Ectodermal cell (in vitro differentiated cells): ENCODE measurements around the gene ALG2.

Experiments
- H3K27ac ChIP-seq: 2 replicates; pipeline ENCODE4 v1.7.0; 2013; ENCODE audit warnings: mild to moderate bottlenecking, low read depth, low read length; ENCODE audit not compliant: insufficient read depth, poor library complexity, severe bottlenecking
- H3K27me3 ChIP-seq: 2 replicates; pipeline ENCODE4 v1.7.0; 2013; ENCODE audit warnings: mild to moderate bottlenecking, low read length; ENCODE audit not compliant: insufficient read depth, control insufficient read depth, poor library complexity, severe bottlenecking
- H3K36me3 ChIP-seq: one replicate; pipeline ENCODE4 v1.7.0; 2013; ENCODE audit warnings: low read length; ENCODE audit not compliant: control insufficient read depth, insufficient read depth
- H3K4me1 ChIP-seq: one replicate; pipeline ENCODE4 v1.7.0; 2013; ENCODE audit warnings: low read length; ENCODE audit not compliant: control insufficient read depth, insufficient read depth
- H3K4me3 ChIP-seq: 2 replicates; pipeline ENCODE4 v1.7.0; 2013; ENCODE audit warnings: low read depth, low read length, control low read depth; ENCODE audit not compliant: insufficient read depth
- H3K9me3 ChIP-seq: 2 replicates; pipeline ENCODE4 v1.7.0; 2013; ENCODE audit warnings: mild to moderate bottlenecking, low read length, moderate library complexity; ENCODE audit not compliant: control insufficient read depth
- WGBS, 2 experiments: methylation state at CpG; one replicate each; pipeline ENCODE4 v1.1.7; 2013; ENCODE audit warnings: missing lambda C conversion rate in 2 of 2; 5-methylcytosine and 5-hydroxymethylcytosine counted together

The ALG2 gene

DNA sequence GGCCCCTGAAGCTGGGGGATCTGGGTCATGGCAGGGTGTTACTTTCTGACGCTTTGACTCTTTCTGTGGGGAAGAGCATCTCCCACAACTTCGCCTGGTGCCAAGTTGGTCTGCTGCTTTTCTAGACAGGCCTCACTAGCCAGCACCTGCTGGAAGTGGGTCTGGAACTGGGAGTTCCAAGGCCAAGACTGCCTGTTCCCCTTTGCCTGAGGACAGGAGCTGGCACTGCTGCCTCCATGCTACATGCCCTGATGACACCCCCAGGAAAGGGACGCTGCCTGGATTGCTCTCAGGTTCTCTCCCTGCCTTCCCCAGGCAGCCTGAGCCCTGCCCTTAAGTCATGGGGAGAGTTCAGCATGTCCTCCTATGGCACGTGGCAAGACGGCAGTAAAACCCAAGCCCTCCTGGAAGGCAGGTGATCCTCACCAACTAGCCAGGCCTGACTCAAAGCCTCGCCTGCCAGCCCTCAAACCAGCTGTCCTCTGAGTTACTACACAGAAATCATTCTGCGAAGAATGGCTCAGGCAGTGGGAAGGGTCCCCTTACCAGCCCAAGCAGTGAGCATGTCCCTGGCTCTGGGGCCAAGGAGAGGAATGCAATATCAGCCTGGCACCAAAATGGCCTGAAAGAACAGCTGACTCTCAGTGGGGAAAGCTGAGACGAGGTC, 36.1 kb upstream of the ALG2 start:
- WGBS, 2 experiments, result 93% methylated on average over 8 of the region's 8 CpGs
- Histone ChIP-seq H3K4me3 (no peak overlapping the region), H3K9me3 (no peaks in the 10 kb centered on the region), H3K4me1 (no peaks in the 10 kb centered on the region), H3K27me3 (no peaks in the 10 kb centered on the region), H3K27ac (no peak overlapping the region), H3K36me3 (no peaks in the 10 kb centered on the region)

- Histone ChIP-seq H3K4me3 (no peak overlapping the region), H3K36me3 (no peaks in the 10 kb centered on the region), H3K27ac (no peak overlapping the region), H3K4me1 (no peaks in the 10 kb centered on the region), H3K9me3 (no peaks in the 10 kb centered on the region), H3K27me3 (no peaks in the 10 kb centered on the region)
- 94 to 100% methylated on average over 1 of the region's 1 CpG for WGBS, 2 experiments
Observed at GRCh38 chr9:99255651-99256050, 33.9 kb upstream of the ALG2 start.

- H3K4me1 ChIP-seq, result no peaks in the 10 kb centered on the region
- WGBS, 2 experiments, result 88 to 91% methylated on average over 15 of the region's 15 CpGs
- no peak overlapping the region for H3K27ac ChIP-seq
- H3K4me3 ChIP-seq, result no peak overlapping the region
- H3K36me3 ChIP-seq, result no peaks in the 10 kb centered on the region
- H3K27me3 ChIP-seq, result no peaks in the 10 kb centered on the region
- H3K9me3 ChIP-seq, result no peaks in the 10 kb centered on the region
Observed at GRCh38 chr9:99253772-99254431, 32.2 kb upstream of the ALG2 start.

GRCh38 chr9:99253134-99253533, 31.4 kb upstream of the ALG2 start:
- H3K27ac ChIP-seq, result no peak overlapping the region
- no peaks in the 10 kb centered on the region for H3K4me1 ChIP-seq
- no peak overlapping the region for H3K4me3 ChIP-seq
- H3K36me3 ChIP-seq, result no peaks in the 10 kb centered on the region
- H3K9me3 ChIP-seq, result no peaks in the 10 kb centered on the region
- WGBS, 2 experiments, result 90 to 97% methylated on average over 2 of the region's 2 CpGs
- no peaks in the 10 kb centered on the region for H3K27me3 ChIP-seq

DNA sequence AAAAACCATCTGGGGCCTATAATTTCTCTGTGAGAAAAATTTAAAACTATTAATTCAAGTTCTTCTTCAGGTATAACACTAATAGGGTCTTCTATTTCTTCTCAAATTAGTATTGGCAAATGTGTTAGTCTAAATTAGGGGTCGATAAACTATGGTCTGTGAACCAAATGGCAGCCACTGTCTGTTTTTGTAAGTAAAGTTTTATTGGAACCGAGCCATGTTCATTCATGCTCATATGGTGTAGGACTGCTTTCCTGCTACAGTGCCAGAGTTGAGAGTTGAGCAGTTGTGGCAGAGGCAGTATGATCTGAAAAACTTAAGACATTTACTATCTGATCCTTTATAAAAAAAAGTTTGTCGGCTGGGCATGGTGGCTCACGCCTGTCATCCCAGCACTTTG, 29.4 kb upstream of the ALG2 start:
- H3K4me3 ChIP-seq, result no peak overlapping the region
- H3K4me1 ChIP-seq, result no peaks in the 10 kb centered on the region
- no peak overlapping the region for H3K27ac ChIP-seq
- WGBS, 2 experiments, result 94 to 96% methylated on average over 4 of the region's 4 CpGs
- no peaks in the 10 kb centered on the region for H3K36me3 ChIP-seq
- no peaks in the 10 kb centered on the region for H3K27me3 ChIP-seq
- H3K9me3 ChIP-seq, result no peaks in the 10 kb centered on the region

DNA sequence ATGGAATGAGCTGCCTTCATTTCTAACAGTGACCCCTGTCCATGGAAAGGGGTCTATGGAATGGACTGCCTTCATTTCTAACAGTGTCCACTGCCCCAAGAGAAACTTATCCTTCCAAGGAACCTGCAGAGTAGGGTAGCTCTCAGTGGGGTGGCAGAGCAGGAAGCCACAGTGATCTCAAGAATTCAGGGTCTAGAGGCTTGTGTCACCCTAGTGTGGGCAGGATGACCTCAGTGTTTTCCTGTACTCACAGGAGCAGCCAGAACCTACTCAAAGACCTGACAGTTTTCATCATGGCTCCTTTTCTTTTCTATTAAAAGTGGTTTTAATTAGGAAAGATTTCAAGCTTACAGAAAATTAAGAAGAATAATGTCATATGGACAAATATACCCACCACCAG, 27.9 kb upstream of the ALG2 start:
- Histone ChIP-seq H3K27me3 (no peaks in the 10 kb centered on the region), H3K36me3 (no peaks in the 10 kb centered on the region), H3K9me3 (no peaks in the 10 kb centered on the region), H3K4me3 (no peak overlapping the region), H3K27ac (no peak overlapping the region), H3K4me1 (no peaks in the 10 kb centered on the region)

DNA sequence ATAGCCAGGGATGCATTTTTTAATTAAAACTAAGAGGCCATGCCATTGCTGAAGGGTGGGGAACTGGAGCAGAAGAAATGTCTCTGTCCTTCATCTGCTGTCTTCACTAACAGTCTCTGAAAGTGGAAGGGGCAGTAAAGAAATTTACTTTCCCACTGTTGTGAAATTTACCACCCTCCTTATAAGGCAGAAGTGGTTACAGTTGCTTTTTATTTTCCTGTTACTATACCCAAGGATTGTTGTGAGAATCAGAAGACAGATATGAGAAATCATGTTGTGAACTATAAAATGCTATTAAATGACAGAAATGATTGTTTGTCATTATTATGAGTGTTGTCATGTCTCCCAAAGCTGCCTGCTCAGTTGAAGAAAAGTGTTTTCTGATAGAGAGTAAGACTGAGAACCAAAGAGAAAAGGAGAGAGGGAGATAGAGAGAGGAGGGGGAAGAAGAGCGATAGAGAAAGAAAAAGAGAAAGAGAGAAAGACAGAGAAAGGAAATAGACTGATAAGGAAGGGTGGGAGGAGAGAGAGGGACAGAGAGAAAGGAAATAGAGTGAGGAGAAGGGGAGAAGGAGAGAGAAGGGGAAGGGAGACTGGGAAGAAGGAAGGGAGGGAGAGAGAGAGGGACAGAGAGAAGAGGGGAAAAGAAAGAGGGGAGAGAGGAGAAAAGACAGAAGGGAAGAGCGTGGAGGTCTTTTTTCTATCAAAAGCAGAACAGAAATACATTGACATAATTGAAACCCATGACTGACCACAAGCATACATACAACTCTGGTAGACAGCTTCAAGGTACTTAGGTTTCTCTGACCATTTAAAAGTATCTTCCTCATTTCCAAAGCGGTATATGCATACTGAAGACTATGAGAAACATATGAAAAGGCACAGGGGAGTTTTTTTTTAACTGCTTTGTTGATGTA, 22.9 kb upstream of the ALG2 start:
- Histone ChIP-seq H3K27me3 (no peaks in the 10 kb centered on the region), H3K36me3 (no peaks in the 10 kb centered on the region), H3K27ac (no peak overlapping the region), H3K4me3 (no peak overlapping the region), H3K4me1 (no peaks in the 10 kb centered on the region), H3K9me3 (no peaks in the 10 kb centered on the region)
- WGBS, 2 experiments, result 82 to 95% methylated on average over 2 to 3 of the region's 3 CpGs

GRCh38 chr9:99241106-99241505, 19.4 kb upstream of the ALG2 start:
- Histone ChIP-seq H3K4me1 (no peaks in the 10 kb centered on the region), H3K27ac (no peak overlapping the region), H3K4me3 (no peak overlapping the region), H3K27me3 (no peaks in the 10 kb centered on the region), H3K9me3 (no peaks in the 10 kb centered on the region), H3K36me3 (no peaks in the 10 kb centered on the region)
- 80 to 86% methylated on average over 5 of the region's 7 CpGs for WGBS, 2 experiments

- Histone ChIP-seq H3K4me1 (no peaks in the 10 kb centered on the region), H3K27me3 (no peaks in the 10 kb centered on the region), H3K36me3 (no peaks in the 10 kb centered on the region), H3K9me3 (no peaks in the 10 kb centered on the region), H3K4me3 (no peak overlapping the region), H3K27ac (no peak overlapping the region)
- WGBS, 2 experiments, result 83 to 85% methylated on average over 5 to 6 of the region's 6 CpGs
Observed at GRCh38 chr9:99239341-99240060, 17.8 kb upstream of the ALG2 start.

DNA sequence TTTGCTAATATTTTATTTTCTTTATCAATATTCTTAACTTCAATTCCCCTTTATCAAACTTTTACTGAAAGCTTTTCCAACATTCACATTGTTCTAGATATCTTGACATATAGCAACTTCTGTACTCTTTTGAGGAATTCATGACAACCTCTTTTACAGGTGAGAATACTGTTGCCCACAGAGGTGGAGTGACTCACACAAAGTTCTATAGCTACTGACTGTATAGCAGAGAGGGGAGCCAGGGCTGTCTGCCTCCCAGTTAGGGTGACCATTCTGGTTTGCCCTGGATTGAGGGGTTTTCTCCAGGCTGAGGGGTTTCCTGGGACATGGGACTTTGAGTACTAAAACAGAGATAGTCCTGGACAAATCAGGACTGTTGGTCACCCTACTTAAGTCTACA, 16.6 kb upstream of the ALG2 start:
- H3K27ac ChIP-seq, result no peak overlapping the region
- no peaks in the 10 kb centered on the region for H3K4me1 ChIP-seq
- H3K36me3 ChIP-seq, result no peaks in the 10 kb centered on the region
- H3K27me3 ChIP-seq, result no peaks in the 10 kb centered on the region
- H3K9me3 ChIP-seq, result no peaks in the 10 kb centered on the region
- H3K4me3 ChIP-seq, result no peak overlapping the region
